SH-SY5Y (cell line): ENCODE data around the gene BMP8A.

Experiments used
- GATA2 ChIP-seq: IDR thresholded peaks from 2 replicates; pipeline ENCODE4 v1.6.1; 2011; ENCODE audit warnings: mild to moderate bottlenecking, low read depth, low read length
- GATA3 ChIP-seq: IDR thresholded peaks from 2 replicates; pipeline ENCODE4 v1.6.1; 2011; ENCODE audit warnings: low read depth, mild to moderate bottlenecking, low read length, moderate library complexity

- TF ChIP-seq GATA2 (no peak), GATA3 (no peak)
Measured at GRCh38 chr1:39490596-39491145, 765 bp upstream of the BMP8A start.
